GM19397 (cell line): ENCODE data around the gene PCDHB12.
"Not testable (repeated sequence)": the region's sequence is repeated elsewhere in the genome, so short reads cannot be mapped to it uniquely, and the experiment has no call there.

Experiments used
- ATAC-seq: cut with Tn5 transposase; IDR thresholded peaks from one replicate; pipeline ENCODE4 v1.9.1; 2021; ENCODE audit warnings: mild to moderate bottlenecking, moderate library complexity; ENCODE audit not compliant: unreplicated experiment

The PCDHB12 gene

DNA sequence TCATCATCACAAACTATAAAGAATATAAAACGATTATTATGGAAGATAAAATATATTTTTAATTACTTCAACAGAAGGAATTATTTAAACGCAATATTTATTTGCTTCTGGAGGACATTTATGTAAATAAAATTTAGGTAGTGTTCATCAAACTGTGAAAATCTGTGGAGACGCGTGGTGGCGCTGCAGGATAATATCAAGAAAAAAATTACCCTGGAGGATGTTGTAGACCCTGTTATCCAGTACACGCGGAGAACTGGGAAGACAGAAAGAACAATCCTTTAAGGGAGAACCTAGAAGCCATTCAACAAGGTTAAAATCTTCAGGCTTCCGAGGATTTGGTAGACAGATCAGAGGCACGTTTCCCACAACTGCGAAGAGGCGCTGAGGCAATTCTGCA lies at the start of gene PCDHB12:
TSS of gene PCDHB12 (plus strand) at position 242 of the 400 bp plus-strand sequence. CDS start 189 bp downstream, outside the sequence.
- no peak for ATAC-seq

DNA sequence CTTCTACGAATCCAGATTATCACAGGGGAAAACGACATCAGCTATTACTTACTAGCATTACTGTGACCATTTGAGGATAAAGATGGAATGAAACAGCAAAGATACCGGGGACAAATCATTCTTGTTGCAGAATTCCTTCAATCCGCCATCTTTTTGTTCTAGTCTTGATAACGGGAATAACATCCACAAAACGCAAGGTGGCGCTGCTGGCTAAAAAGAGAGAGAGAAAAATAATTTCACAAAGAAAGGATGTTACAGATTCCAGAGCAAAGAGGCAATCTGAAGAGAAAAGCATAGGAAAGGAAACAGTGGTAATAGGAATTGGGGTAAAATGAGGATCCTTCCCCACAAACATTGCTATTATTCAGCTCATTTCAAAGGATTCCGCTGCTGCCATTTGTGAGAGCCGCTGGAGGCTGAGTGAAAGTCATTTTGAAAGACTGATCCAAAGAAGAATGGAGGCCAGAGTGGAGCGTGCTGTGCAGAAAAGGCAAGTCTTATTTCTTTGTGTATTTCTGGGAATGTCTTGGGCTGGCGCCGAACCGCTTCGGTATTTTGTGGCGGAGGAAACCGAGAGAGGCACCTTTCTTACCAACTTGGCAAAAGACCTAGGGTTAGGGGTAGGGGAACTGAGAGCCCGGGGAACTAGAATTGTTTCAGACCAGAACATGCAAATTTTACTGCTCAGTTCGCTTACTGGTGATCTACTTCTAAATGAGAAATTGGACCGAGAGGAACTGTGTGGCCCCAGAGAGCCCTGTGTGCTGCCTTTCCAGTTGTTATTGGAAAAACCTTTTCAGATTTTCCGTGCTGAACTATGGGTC lies 35.9 kb upstream of the PCDHB12 start, which contains the start of gene PCDHB7:
TSS of gene PCDHB7 (plus strand) at position 264 of the 824 bp plus-strand sequence. CDS start at position 456, 192 bp downstream.
- ATAC-seq: no peak

DNA sequence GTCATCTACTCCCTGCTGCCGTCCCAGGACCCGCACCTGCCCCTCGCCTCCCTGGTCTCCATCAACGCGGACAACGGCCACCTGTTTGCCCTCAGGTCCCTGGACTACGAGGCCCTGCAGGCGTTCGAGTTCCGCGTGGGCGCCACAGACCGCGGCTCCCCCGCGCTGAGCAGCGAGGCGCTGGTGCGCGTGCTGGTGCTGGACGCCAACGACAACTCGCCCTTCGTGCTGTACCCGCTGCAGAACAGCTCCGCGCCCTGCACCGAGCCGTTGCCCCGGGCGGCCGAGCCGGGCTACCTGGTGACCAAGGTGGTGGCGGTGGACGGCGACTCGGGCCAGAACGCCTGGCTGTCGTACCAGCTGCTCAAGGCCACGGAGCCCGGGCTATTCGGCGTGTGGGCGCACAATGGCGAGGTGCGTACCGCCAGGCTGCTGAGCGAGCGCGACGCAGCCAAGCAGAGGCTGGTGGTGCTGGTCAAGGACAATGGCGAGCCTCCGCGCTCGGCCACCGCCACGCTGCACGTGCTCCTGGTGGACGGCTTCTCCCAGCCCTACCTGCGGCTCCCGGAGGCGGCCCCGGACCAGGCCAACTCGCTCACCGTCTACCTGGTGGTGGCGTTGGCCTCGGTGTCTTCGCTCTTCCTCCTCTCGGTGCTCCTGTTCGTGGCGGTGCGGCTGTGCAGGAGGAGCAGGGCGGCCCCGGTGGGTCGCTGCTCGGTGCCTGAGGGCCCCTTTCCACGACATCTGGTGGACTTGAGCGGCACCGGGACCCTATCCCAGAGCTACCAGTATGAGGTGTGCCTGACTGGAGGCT lies 34.0 kb upstream of the PCDHB12 start:
- ATAC-seq: not testable (repeated sequence)

DNA sequence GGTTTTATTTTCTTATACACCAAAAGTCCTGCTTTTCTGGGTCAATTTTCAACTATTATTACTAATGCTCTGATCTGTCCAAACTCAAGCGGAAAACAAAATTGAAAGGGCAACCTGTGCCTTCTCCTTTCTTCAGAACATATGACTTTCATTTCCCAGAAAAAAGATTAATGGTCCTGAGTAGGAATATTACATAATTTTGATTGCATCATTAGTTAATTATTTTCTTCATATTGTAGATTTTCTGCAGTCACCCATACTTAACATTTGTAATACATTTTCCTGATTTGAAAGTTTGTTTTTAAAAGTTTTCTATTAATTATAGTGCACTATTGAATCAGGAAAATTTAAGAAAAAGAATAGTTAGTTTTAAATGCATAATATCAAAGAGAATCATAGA lies 32.6 kb upstream of the PCDHB12 start:
- ATAC-seq: no peak

DNA sequence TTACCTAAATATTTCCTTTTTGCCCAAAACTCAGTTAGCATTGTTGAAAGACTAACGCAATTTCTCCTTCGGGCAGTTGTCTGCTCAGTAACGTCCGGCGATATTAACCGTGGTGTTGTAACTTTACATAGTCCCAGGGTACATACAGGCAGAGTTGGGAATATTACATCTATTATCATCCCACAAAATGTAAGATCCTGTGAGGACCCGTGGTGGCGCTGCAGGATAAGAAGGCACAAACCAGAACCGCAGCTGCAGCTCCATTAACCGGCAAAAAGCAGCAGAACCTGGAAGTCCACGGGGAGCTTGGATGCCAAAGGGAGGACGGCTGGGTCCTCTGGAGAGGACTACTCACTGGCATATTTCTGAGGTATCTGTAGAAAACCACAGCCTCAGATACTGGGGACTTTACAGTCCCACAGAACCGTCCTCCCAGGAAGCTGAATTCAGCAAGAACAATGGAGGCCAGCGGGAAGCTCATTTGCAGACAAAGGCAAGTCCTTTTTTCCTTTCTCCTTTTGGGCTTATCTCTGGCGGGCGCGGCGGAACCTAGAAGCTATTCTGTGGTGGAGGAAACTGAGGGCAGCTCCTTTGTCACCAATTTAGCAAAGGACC lies 30.8 kb upstream of the PCDHB12 start, which contains the start of gene PCDHB8:
TSS of gene PCDHB8 (plus strand) at position 214 of the 615 bp plus-strand sequence. CDS start at position 459, 245 bp downstream.
- ATAC-seq: not testable (repeated sequence)

DNA sequence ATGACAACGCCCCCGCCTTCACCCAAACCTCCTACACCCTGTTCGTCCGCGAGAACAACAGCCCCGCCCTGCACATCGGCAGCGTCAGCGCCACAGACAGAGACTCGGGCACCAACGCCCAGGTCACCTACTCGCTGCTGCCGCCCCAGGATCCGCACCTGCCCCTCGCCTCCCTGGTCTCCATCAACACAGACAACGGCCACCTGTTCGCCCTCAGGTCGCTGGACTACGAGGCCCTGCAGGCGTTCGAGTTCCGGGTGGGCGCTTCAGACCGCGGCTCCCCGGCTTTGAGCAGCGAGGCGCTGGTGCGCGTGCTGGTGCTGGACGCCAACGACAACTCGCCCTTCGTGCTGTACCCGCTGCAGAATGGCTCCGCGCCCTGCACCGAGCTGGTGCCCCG lies 29.1 kb upstream of the PCDHB12 start:
- not testable (repeated sequence) for ATAC-seq

DNA sequence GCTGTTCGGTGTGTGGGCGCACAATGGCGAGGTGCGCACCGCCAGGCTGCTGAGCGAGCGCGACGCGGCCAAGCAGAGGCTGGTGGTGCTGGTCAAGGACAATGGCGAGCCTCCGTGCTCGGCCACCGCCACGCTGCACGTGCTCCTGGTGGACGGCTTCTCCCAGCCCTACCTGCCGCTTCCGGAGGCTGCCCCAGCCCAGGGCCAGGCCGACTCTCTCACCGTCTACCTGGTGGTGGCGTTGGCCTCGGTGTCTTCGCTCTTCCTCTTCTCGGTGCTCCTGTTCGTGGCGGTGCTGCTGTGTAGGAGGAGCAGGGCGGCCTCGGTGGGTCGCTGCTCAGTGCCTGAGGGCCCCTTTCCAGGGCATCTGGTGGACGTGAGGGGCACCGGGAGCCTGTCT lies 28.6 kb upstream of the PCDHB12 start:
- ATAC-seq: not testable (repeated sequence)

DNA sequence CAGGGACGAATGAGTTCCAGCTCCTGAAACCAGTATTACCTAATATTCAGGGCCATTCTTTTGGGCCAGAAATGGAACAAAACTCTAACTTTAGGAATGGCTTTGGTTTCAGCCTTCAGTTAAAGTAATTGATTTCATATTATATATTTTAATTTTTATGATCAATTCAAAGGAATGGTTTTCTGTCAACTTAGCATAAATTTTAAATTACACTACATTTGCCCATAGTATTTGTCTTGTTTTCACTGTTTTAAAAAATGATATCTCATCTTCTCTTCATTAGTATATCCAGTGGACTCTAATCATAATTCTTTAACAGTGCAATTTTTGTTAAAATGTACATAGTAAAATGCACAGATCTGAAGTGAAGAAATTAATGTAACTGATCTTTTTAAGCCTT lies 28.2 kb upstream of the PCDHB12 start:
- ATAC-seq: no peak

DNA sequence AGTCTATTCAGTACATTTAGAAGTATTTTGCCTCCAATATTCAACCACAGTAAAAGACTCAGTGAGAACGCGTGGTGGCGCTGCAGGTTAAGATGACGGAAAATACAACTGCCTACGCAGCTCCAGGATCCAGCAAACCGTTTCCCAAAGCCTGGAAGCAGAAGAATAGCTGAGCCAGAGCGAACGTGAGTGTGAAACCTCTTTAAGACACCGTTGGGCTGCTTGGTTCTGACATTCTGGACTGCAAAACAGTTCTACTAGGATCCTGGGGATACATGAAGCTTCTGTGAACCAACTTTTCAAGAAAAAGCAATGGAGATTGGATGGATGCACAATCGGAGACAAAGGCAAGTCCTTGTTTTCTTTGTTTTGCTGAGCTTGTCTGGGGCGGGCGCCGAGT lies 26.3 kb upstream of the PCDHB12 start, which contains the start of gene PCDHB16:
TSS of gene PCDHB16 (plus strand) at position 140 of the 400 bp plus-strand sequence. CDS start at position 313, 173 bp downstream.
- ATAC-seq: no peak

DNA sequence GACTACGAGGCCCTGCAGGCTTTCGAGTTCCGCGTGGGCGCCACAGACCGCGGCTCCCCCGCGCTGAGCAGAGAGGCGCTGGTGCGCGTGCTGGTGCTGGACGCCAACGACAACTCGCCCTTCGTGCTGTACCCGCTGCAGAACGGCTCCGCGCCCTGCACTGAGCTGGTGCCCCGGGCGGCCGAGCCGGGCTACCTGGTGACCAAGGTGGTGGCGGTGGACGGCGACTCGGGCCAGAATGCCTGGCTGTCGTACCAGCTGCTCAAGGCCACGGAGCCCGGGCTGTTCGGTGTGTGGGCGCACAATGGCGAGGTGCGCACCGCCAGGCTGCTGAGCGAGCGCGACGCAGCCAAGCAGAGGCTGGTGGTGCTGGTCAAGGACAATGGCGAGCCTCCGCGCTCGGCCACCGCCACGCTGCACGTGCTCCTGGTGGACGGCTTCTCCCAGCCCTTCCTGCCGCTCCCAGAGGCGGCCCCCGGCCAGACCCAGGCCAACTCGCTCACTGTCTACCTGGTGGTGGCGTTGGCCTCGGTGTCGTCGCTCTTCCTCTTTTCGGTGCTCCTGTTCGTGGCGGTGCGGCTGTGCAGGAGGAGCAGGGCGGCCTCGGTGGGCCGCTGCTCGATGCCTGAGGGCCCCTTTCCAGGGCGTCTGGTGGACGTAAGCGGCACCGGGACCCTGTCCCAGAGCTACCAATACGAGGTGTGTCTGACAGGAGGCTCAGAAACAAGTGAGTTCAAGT lies 24.2 kb upstream of the PCDHB12 start:
- ATAC-seq: not testable (repeated sequence)

DNA sequence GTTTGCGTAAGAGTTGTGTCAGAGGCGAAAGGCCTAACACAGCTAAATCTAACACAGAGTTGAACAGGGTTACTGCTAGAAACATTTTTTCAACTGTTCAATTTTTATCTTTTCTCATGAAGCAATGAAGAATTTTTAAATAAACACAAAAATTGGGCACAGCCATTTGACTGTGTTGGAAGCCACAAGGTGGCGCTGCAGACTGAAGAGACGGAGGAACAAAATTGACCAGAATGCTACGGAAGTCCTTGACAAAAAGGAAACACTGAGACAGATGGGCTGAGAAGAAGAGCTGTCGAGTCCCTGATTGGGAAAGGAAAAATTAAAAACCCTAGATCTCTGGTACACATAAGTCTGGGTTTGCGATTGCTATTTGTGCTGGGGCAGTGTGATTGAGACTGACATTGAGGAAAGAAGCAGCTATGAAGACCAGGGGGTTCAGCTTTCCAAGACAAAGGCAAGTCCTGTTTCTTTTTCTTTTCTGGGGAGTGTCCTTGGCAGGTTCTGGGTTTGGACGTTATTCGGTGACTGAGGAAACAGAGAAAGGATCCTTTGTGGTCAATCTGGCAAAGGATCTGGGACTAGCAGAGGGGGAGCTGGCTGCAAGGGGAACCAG lies 21.5 kb upstream of the PCDHB12 start, which contains the start of gene PCDHB9:
TSS of gene PCDHB9 (plus strand) at position 265 of the 616 bp plus-strand sequence. CDS start at position 423, 158 bp downstream.
- no peak for ATAC-seq

DNA sequence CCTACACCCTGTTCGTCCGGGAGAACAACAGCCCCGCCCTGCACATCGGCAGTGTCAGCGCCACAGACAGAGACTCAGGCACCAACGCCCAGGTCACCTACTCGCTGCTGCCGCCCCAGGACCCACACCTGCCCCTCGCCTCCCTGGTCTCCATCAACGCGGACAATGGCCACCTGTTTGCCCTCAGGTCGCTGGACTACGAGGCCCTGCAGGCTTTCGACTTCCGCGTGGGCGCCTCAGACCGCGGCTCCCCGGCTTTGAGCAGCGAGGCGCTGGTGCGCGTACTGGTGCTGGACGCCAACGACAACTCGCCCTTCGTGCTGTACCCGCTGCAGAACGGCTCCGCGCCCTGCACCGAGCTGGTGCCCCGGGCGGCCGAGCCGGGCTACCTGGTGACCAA lies 19.8 kb upstream of the PCDHB12 start:
- not testable (repeated sequence) for ATAC-seq

DNA sequence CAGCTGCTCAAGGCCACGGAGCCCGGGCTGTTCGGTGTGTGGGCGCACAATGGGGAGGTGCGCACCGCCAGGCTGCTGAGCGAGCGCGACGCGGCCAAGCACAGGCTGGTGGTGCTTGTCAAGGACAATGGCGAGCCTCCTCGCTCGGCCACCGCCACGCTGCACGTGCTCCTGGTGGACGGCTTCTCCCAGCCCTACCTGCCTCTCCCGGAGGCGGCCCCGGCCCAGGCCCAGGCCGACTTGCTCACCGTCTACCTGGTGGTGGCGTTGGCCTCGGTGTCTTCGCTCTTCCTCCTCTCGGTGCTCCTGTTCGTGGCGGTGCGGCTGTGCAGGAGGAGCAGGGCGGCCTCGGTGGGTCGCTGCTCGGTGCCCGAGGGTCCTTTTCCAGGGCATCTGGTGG lies 19.4 kb upstream of the PCDHB12 start:
- not testable (repeated sequence) for ATAC-seq

DNA sequence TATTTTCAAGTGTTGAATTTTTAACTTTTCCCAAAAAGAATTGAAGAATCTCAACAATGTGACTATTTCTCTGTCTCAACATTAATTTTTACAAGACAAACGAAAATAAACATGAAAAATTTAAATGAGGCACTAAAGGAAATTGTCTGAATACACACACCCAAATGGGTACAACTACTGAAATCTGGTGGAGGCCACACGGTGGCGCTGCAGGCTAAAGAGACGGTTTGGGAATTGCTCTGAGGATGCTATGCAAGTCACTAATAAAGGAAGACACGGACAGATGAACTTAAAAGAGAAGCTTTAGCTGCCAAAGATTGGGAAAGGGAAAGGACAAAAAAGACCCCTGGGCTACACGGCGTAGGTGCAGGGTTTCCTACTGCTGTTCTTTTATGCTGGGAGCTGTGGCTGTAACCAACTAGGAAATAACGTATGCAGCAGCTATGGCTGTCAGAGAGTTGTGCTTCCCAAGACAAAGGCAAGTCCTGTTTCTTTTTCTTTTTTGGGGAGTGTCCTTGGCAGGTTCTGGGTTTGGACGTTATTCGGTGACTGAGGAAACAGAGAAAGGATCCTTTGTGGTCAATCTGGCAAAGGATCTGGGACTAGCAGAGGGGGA lies 16.3 kb upstream of the PCDHB12 start, which contains the start of gene PCDHB10:
TSS of gene PCDHB10 (plus strand) at position 244 of the 616 bp plus-strand sequence. CDS start at position 444, 200 bp downstream.
- no peak for ATAC-seq

DNA sequence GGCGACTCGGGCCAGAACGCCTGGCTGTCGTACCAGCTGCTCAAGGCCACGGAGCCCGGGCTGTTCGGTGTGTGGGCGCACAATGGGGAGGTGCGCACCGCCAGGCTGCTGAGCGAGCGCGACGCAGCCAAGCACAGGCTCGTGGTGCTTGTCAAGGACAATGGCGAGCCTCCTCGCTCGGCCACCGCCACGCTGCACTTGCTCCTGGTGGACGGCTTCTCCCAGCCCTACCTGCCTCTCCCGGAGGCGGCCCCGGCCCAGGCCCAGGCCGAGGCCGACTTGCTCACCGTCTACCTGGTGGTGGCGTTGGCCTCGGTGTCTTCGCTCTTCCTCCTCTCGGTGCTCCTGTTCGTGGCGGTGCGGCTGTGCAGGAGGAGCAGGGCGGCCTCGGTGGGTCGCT lies 14.2 kb upstream of the PCDHB12 start:
- ATAC-seq: not testable (repeated sequence)

DNA sequence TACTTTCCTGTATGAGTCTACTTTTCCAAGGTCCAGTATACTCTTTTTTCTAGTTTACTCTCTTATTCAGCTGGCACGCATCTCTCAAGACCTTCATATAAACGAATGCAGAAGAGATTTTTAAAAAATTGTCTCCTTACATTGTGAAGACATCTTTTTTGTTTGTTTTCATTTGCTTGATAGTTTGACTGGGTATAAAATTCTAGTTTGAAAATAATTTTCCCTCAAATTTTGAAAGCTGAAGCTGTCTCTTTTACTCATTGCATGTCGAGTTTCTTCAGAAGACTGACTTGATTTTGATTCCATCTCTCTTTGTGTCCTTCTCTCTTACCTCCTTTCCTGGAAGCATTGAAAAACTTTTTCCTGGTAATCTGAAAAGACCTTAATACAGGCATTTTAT lies 12.2 kb upstream of the PCDHB12 start:
- no peak for ATAC-seq

DNA sequence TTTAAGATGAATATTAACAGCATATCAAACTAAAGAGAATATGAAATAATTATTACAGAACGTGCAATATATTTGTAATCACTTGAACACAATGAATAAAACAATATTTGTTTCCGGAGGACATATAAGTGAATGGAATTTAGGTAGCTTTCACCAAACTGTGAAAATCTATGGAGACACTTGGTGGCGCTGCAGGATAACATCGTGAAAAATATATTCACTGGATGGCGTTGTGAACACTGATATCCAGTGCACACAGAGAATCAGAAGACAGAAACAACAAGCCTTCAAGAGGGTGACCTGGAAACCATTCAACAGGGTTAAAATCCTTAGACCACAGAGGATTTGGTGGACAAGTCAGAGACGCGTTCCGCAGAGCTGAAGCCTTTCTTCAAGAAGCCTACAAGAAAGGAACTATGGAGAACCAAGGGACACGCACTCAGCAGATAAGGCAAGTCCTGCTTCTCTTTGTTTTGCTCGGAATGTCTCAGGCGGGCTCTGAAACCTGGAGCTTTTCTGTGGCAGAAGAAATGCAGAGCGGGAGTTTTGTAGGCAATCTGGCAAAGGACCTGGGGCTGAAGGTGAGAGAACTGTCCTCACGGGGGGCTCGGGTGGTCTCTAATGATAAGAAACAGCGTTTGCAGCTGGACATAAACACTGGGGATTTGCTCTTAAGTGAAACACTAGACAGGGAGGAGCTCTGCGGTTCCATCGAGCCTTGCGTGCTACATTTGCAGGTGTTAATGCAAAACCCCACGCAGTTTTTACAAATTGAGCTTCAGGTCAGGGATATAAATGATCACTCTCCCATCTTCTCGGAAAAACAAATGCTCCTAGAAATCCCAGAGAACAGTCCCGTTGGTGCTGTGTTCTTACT lies 8.9 kb upstream of the PCDHB12 start, which contains the start of gene PCDHB11:
TSS of gene PCDHB11 (plus strand) at position 269 of the 877 bp plus-strand sequence. CDS start at position 417, 148 bp downstream.
- no peak for ATAC-seq

DNA sequence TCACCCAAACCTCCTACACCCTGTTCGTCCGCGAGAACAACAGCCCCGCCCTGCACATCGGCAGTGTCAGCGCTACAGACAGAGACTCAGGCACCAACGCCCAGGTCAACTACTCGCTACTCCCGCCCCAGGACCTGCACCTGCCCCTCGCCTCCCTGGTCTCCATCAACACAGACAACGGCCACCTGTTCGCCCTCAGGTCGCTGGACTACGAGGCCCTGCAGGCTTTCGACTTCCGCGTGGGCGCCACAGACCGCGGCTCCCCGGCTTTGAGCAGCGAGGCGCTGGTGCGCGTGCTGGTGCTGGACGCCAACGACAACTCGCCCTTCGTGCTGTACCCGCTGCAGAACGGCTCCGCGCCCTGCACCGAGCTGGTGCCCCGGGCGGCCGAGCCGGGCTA lies 7.4 kb upstream of the PCDHB12 start:
- not testable (repeated sequence) for ATAC-seq
